K562 (cell line): Measurements from ENCODE around the gene FKBP11.

Experiments used
- CC2D1A ChIP-seq: fragments of 450-650 bp; IDR thresholded peaks from 2 replicates; pipeline ENCODE4 v1.6.1; 2017; ENCODE audit warnings: mild to moderate bottlenecking
- CHCHD3 ChIP-seq: fragments of 250-450 bp; sonication (Bioruptor Pico); IDR thresholded peaks from 2 replicates; pipeline ENCODE4 v2.1.2; 2022; ENCODE audit warnings: mild to moderate bottlenecking
- CHD4 ChIP-seq: fragments of 200-600 bp; sonication (generic); IDR thresholded peaks from 3 replicates; pipeline ENCODE4 v1.6.1; 2012; ENCODE audit warnings: low read depth, mild to moderate bottlenecking, mixed read lengths, low read length, inconsistent platforms; ENCODE audit not compliant: insufficient read depth, insufficient replicate concordance, poor library complexity, severe bottlenecking
- CTCF ChIP-seq, 3 experiments: IDR thresholded peaks in 2 of 3; conservative IDR thresholded peaks in 1 of 3; 2 replicates each; pipeline ENCODE4 v1.5.1; 2011 to 2012; ENCODE audit warnings: low read length in 3 of 3, mild to moderate bottlenecking in 3 of 3, control low read depth in 2 of 3, improper control_type of control experiment in 1 of 3, inconsistent platforms in 1 of 3, low read depth in 1 of 3, mixed read lengths in 1 of 3, moderate library complexity in 1 of 3; ENCODE audit not compliant: insufficient read depth in 2 of 3
- E2F5 ChIP-seq: sonication (generic); formaldehyde crosslinking; IDR thresholded peaks from 2 replicates; pipeline ENCODE4 v1.8.0; 2022; ENCODE audit warnings: mild to moderate bottlenecking, missing genetic modification reagents
- EZH2 ChIP-seq: IDR thresholded peaks from 2 replicates; pipeline ENCODE4 v1.6.1; 2012; ENCODE audit warnings: low read depth, mild to moderate bottlenecking, inconsistent platforms, low read length, borderline replicate concordance
- GABPB1 ChIP-seq: sonication (generic); formaldehyde crosslinking; IDR thresholded peaks from 2 replicates; pipeline ENCODE4 v1.8.0; 2022; ENCODE audit warnings: mild to moderate bottlenecking, missing genetic modification reagents
- JUNB ChIP-seq: fragments of 450-650 bp; formaldehyde crosslinking; conservative IDR thresholded peaks from 2 replicates; pipeline ENCODE4 v1.4.0; 2020; ENCODE audit warnings: mild to moderate bottlenecking
- MCM3 ChIP-seq: fragments of 450-650 bp; IDR thresholded peaks from 2 replicates; pipeline ENCODE4 v1.6.1; 2016
- PBX2 ChIP-seq, 2 experiments: IDR thresholded peaks in 1 of 2; conservative IDR thresholded peaks in 1 of 2; 2 replicates each; pipeline ENCODE4 v1.6.1; 2016; ENCODE audit warnings: low read depth in 2 of 2, mild to moderate bottlenecking in 1 of 2, missing compliant biosample characterization in 1 of 2, missing genetic modification characterization in 1 of 2, moderate library complexity in 1 of 2
- POLR2A ChIP-seq: fragments of 450-650 bp; conservative IDR thresholded peaks from 2 replicates; pipeline ENCODE4 v1.6.1; 2016
- SRSF1 ChIP-seq: fragments of 200-400 bp; formaldehyde crosslinking; IDR thresholded peaks from 2 replicates; pipeline ENCODE4 v1.6.1; 2017; ENCODE audit warnings: mild to moderate bottlenecking, low read depth, low read length, moderate library complexity
- STAT6 ChIP-seq: sonication (generic); formaldehyde crosslinking; IDR thresholded peaks from 2 replicates; pipeline ENCODE4 v1.8.1; 2023; ENCODE audit warnings: mild to moderate bottlenecking, missing genetic modification reagents

GRCh38 chr12:48936379-48936979 lies 11.2 kb upstream of the FKBP11 start:
- no peak for TF ChIP-seq SRSF1
- no peak for TF ChIP-seq GABPB1 (CRISPR knock-in tag)
- no peak for TF ChIP-seq STAT6 (CRISPR knock-in tag)
- TF ChIP-seq MCM3: no peak
- TF ChIP-seq EZH2: no peak
- TF ChIP-seq JUNB (CRISPR knock-in tag): no peak
- TF ChIP-seq E2F5 (CRISPR knock-in tag): no peak
- no peak for TF ChIP-seq PBX2 (CRISPR knock-in tag; IDR thresholded peaks at IDR 0.05; ENCODE audit: low read depth)
- TF ChIP-seq PBX2 (tag; conservative IDR thresholded peaks at IDR 0.05; ENCODE audit: low read depth): no peak
- peak; percentile 81 to 93 (median 84) for TF ChIP-seq CTCF (IDR thresholded peaks at IDR 0.05 in 2 of 3, conservative IDR thresholded peaks at IDR 0.05 in 1 of 3; ENCODE audit: insufficient read depth in 2 of 3, low read depth in 1 of 3, low read length in 3 of 3)
- no peak for TF ChIP-seq CHCHD3 (CRISPR knock-in tag)
- TF ChIP-seq POLR2A: no peak
- TF ChIP-seq CC2D1A: no peak
- TF ChIP-seq CHD4: no peak
